ENCODE measurements around the gene PPIB.

GRCh38 chr15:64153480-64154367 is 9.1 kb downstream of the PPIB start:
- TF ChIP-seq EGR1 (IDR thresholded peaks at IDR 0.05; ENCODE audit: low read depth): no peak
- no peak for TF ChIP-seq POLR2A (IDR thresholded peaks at IDR 0.05; ENCODE audit: borderline replicate concordance, extremely low read depth, insufficient read depth, insufficient read length)
